Lung (tissue), 12 donors: Measurements from ENCODE around the gene GALT. TPM values are rescaled to one million over a fixed set of nuclear protein-coding genes. Genes with fewer than 3 reads are reported as not detected.

Source experiments
- ATAC-seq: fragments of 200-7000 bp; cut with Tn5 transposase; one replicate; pipeline ENCODE4 v1.9.1; 2020; ENCODE audit warnings: moderate number of reproducible peaks; ENCODE audit not compliant: insufficient read depth, low FRiP score
- DNase-seq, 3 donors: peaks; one replicate each; pipeline ENCODE4 v3.0.0-alpha.2; 2013 to 2017
- H3K27ac ChIP-seq, 2 donors: one replicate each; pipeline ENCODE4 v1.5.1; 2013; ENCODE audit warnings: mild to moderate bottlenecking in 2 of 2, moderate library complexity in 2 of 2, control low read depth in 1 of 2, inconsistent platforms in 1 of 2, low read depth in 1 of 2, low read length in 1 of 2
- H3K27me3 ChIP-seq, 3 donors: one replicate each; pipeline ENCODE4 v1.5.1; 2013; ENCODE audit warnings: low read length in 2 of 3; ENCODE audit not compliant: control insufficient read depth in 3 of 3, insufficient read depth in 3 of 3
- H3K36me3 ChIP-seq, 4 donors: one replicate each; pipeline ENCODE4 v1.5.1; 2013; ENCODE audit warnings: low read length in 4 of 4, mild to moderate bottlenecking in 1 of 4, moderate library complexity in 1 of 4; ENCODE audit not compliant: control insufficient read depth in 4 of 4, insufficient read depth in 4 of 4
- H3K4me1 ChIP-seq, 5 donors: one replicate each; pipeline ENCODE4 v1.5.1; 2013; ENCODE audit warnings: low read length in 5 of 5, mild to moderate bottlenecking in 2 of 5, moderate library complexity in 1 of 5; ENCODE audit not compliant: control insufficient read depth in 5 of 5, insufficient read depth in 5 of 5
- H3K4me3 ChIP-seq: one replicate; pipeline ENCODE4 v1.5.1; 2013; ENCODE audit warnings: mild to moderate bottlenecking, control low read depth, moderate library complexity
- H3K9ac ChIP-seq, 2 donors: one replicate each; pipeline ENCODE4 v1.5.1; 2013; ENCODE audit warnings: low read length in 2 of 2, control low read depth in 1 of 2; ENCODE audit not compliant: insufficient read depth in 1 of 2
- H3K9me3 ChIP-seq, 4 donors: one replicate each; pipeline ENCODE4 v1.5.1; 2013; ENCODE audit warnings: low read length in 3 of 4, mild to moderate bottlenecking in 1 of 4, moderate library complexity in 1 of 4; ENCODE audit not compliant: control insufficient read depth in 4 of 4, insufficient read depth in 3 of 4
- WGBS, 2 donors: extraction: QIAGEN DNeasy Blood & Tissue Kit; methylation state at CpG; one replicate each; pipeline ENCODE4 v1.1.7; 2013; 5-methylcytosine and 5-hydroxymethylcytosine counted together
- polyA plus RNA-seq, 2 donors: library from polyadenylated mRNA; stranded (reverse); fragments of 200-250 nt; gene quantifications; one replicate each; pipeline ENCODE4 v1.2.1, GENCODE V29; 2013
- total RNA-seq, 2 donors: library from RNA; depleted of rRNA in 1 of 2; stranded (reverse); fragments of >200 nt in 1 of 2; gene quantifications; one replicate each; pipeline ENCODE4 v1.2.1, GENCODE V29; 2014 to 2021
- TF ChIP-seq, protein P1 (sequence below): IDR thresholded peaks from 2 replicates; pipeline ENCODE4 v1.5.1; 2012; ENCODE audit warnings: mild to moderate bottlenecking; ENCODE audit errors: control extremely low read depth, extremely low read depth
- donor health status: control.
- donor health status: control.
- donor health status: Bipolar disorder and iron deficiency.
- donor health status: healthy.
- donor health status: DM: yes; HTN: yes; CAD: no.

The GALT gene
- total and polyA plus RNA-seq, 4 donors: 23.9 to 53.0 (median 41.4) TPM

DNA sequence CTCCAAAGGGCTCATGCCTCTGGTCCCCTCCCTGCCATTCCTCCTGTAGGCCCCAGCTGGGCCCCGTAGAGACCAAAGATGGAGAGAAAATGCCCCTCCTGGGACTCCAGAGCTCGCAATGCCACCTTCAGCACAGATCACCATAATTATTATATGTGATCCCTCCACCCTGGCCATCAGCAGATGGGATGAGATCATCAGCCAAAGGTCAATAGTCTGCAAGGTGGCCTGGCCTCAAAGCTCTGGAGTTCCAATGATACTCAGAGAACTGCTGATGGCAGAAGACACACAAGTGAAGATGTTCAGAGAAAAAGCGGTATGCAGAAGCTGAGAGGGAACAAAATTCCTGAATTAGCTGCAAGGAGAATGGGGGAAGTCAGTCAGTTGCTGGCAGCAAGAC, 39.6 kb upstream of the GALT start:
- H3K4me1 ChIP-seq: peaks cover 3 to 10% (median 8%) of the 10 kb centered on the region in 5 donors
- DNase-seq: no peak
- no peaks in the 10 kb centered on the region for H3K9me3 ChIP-seq
- ATAC-seq: no peak
- WGBS, 2 donors: 88 to 90% methylated on average over 3 of the region's 3 CpGs
- TF ChIP-seq, protein P1, sequence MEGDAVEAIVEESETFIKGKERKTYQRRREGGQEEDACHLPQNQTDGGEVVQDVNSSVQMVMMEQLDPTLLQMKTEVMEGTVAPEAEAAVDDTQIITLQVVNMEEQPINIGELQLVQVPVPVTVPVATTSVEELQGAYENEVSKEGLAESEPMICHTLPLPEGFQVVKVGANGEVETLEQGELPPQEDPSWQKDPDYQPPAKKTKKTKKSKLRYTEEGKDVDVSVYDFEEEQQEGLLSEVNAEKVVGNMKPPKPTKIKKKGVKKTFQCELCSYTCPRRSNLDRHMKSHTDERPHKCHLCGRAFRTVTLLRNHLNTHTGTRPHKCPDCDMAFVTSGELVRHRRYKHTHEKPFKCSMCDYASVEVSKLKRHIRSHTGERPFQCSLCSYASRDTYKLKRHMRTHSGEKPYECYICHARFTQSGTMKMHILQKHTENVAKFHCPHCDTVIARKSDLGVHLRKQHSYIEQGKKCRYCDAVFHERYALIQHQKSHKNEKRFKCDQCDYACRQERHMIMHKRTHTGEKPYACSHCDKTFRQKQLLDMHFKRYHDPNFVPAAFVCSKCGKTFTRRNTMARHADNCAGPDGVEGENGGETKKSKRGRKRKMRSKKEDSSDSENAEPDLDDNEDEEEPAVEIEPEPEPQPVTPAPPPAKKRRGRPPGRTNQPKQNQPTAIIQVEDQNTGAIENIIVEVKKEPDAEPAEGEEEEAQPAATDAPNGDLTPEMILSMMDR: no peak
- peaks cover 0 to 3% (median 0%) of the 10 kb centered on the region in 3 donors for H3K27me3 ChIP-seq
- H3K9ac ChIP-seq: no peak overlapping the region
- H3K4me3 ChIP-seq: no peak overlapping the region
- H3K27ac ChIP-seq: no peak overlapping the region
- no peaks in the 10 kb centered on the region for H3K36me3 ChIP-seq

- WGBS, 2 donors: 54 to 63% methylated on average over 2 of the region's 2 CpGs
- no peaks in the 10 kb centered on the region for H3K36me3 ChIP-seq
- ATAC-seq: no peak
- no peak for DNase-seq
- TF ChIP-seq, protein P1: no peak
- peaks cover 3 to 12% (median 8%) of the 10 kb centered on the region in 5 donors for H3K4me1 ChIP-seq
- H3K27me3 ChIP-seq: peaks cover 0 to 3% (median 0%) of the 10 kb centered on the region in 3 donors
- no peak overlapping the region for H3K27ac ChIP-seq
- H3K9me3 ChIP-seq: no peaks in the 10 kb centered on the region
- no peak overlapping the region for H3K4me3 ChIP-seq
- no peak overlapping the region for H3K9ac ChIP-seq
Observed at GRCh38 chr9:34607331-34607730, 39.1 kb upstream of the GALT start.

GRCh38 chr9:34610434-34611206, 35.9 kb upstream of the GALT start:
- ATAC-seq (no peak), DNase-seq (no peak)
- Histone ChIP-seq H3K4me3 (no peak overlapping the region), H3K27ac (no peak overlapping the region), H3K9ac (no peak overlapping the region), H3K9me3 (no peaks in the 10 kb centered on the region), H3K36me3 (peaks cover 0 to 12% (median 9%) of the 10 kb centered on the region in 4 donors), H3K4me1 (peaks cover 3 to 20% (median 8%) of the 10 kb centered on the region in 5 donors), H3K27me3 (no peaks in the 10 kb centered on the region)
- WGBS, 2 donors: 95% methylated on average over 20 of the region's 20 CpGs
- TF ChIP-seq, protein P1: no peak
